NCI-H2227 (cell line): ENCODE data around the gene SPANXC.
"Not testable (repeated sequence)": the region's sequence is repeated elsewhere in the genome, so short reads cannot be mapped to it uniquely, and the experiment has no call there.

Experiments used
- DNase-seq: peaks from one replicate; lab custom pipeline; 2025; ENCODE audit not compliant: unreplicated experiment; lab: John Stamatoyannopoulos, UW

SPANXC gene

GRCh38 chrX:141242417-141242816 lies at the start of gene SPANXC:
TSS of gene SPANXC (minus strand) at chrX:141242517. CDS start at chrX:141242457, 60 bp downstream.
- DNase-seq = not testable (repeated sequence)

DNA sequence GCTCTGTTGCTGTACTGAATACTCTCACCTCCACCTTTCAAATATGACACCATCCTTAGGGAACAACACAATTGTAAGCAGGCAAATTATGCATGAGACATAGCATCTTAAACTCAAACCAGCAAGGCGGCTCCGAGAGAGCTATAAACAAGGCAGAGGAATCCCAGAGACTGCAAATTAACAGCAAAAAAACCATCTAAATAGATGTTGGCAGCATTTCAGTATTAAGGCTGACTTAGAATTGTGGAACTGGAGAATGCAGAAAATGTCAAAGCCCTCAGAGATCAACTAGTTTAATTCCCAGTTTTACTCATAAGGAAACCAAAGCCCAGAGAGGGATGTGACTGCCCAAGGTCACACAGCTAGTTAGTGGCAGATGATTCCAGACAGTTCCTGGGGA lies 37.2 kb upstream of the SPANXC start:
- DNase-seq = no peak

GRCh38 chrX:141278306-141278705 lies 36.0 kb upstream of the SPANXC start:
- peak; percentile 9 for DNase-seq

DNA sequence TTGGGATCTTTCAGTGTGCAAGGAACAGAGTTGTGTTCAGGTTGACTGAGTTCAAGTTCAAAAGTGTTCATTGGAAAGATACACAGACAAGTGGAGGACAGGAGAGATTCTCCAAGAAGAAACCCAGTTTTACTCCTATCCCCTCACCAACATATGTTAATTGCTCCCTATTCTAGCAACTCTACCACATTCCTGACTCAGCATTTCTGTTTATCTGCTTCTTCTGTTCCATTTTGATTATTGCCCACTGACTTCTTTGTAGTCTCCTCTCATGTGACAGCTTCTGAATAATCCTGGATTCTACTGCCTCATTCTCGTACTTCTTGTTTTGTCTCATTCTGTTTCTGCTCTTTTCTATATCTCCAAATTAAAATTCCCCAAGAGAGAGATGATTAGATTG lies 15.8 kb upstream of the SPANXC start:
- no peak for DNase-seq

GRCh38 chrX:141221611-141222010 lies 20.7 kb downstream of the SPANXC start:
- DNase-seq = no peak

DNA sequence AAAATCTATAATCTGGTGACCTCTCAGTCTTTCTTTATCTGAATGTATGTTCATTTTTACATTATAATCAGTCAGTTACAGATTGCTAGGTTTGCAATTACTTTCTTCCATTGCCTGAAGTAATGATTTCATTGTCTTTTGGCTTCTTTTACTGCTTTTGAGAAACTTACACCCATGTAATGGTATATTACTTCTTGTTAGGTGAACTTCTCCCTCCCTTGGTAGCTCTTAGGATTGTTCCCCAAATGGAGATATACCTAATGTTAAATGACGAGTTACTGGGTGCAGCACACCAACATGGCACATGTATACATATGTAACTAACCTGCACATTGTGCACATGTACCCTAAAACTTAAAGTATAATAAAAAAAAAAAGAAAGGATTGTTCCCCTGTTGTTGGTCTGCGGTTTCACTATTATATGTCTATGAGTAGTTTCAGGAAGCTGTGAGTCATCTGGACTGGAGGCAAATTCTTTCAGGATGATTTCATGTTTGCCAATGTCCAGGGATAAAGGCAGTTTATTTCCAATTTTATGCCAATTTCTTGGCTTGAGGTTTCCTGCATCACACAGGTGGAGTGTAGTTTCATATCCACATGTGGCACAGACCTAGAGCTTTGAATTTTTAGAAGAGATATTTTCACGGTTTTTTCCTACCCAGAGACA lies 21.8 kb downstream of the SPANXC start:
- no peak for DNase-seq

GRCh38 chrX:141214196-141214595 lies 28.1 kb downstream of the SPANXC start:
- no peak for DNase-seq

- no peak for DNase-seq
Measured at GRCh38 chrX:141201962-141202361, 40.4 kb downstream of the SPANXC start.
